Transverse colon (tissue), 4 donors: ENCODE data around the gene PGAP2. TPM values are rescaled to one million over a fixed set of nuclear protein-coding genes. Genes with fewer than 3 reads are reported as not detected.
A peak's percentile ranks its signal among the peaks of the same experiment; 100 is the strongest.

Experiments used
- DNase-seq: peaks from one replicate; pipeline ENCODE4 v3.0.0-alpha.2; 2019
- H3K27ac ChIP-seq, 4 donors: fragments of 200-600 bp; sonication (generic); 2 replicates each; pipeline ENCODE4 v1.5.1; 2016 to 2018; ENCODE audit warnings: inconsistent platforms in 4 of 4
- H3K27me3 ChIP-seq: fragments of 200-600 bp; sonication (generic); 2 replicates; pipeline ENCODE4 v1.5.1; 2017; ENCODE audit warnings: inconsistent platforms
- H3K36me3 ChIP-seq, 4 donors: fragments of 200-600 bp; sonication (generic); 2 replicates each; pipeline ENCODE4 v1.5.1; 2017 to 2019; ENCODE audit warnings: inconsistent platforms in 4 of 4
- H3K4me1 ChIP-seq, 4 donors: fragments of 200-600 bp; sonication (generic); 2 replicates each; pipeline ENCODE4 v1.5.1; 2017 to 2020; ENCODE audit warnings: inconsistent platforms in 4 of 4
- H3K4me3 ChIP-seq, 4 donors: fragments of 200-600 bp; sonication (generic); 1 replicate in 1 of 4; 2 replicates in 3 of 4; pipeline versions ENCODE4 v1.5.1 to v1.6.1; 2017 to 2019; ENCODE audit warnings: inconsistent platforms in 4 of 4
- H3K9me3 ChIP-seq, 2 donors: fragments of 200-600 bp; sonication (generic); 2 replicates each; pipeline ENCODE4 v1.5.1; 2017 to 2019; ENCODE audit warnings: inconsistent platforms in 2 of 2
- CTCF ChIP-seq, 5 experiments: fragments of 200-600 bp in 3 of 5; fragments of 450-650 bp in 2 of 5; sonication (generic) in 3 of 5; IDR thresholded peaks; 1 replicate in 2 of 5; 2 replicates in 3 of 5; pipeline ENCODE4 v1.5.1; 2016 to 2017; ENCODE audit warnings: antibody characterized with exemption in 5 of 5, inconsistent platforms in 3 of 5, mild to moderate bottlenecking in 2 of 5, moderate library complexity in 1 of 5
- EP300 ChIP-seq: sonication (generic); formaldehyde crosslinking; IDR thresholded peaks from one replicate; pipeline ENCODE4 v1.6.1; 2017; ENCODE audit warnings: antibody characterized with exemption, low read depth
- POLR2A ChIP-seq: fragments of 450-650 bp; IDR thresholded peaks from one replicate; pipeline ENCODE4 v1.6.1; 2016; ENCODE audit warnings: antibody characterized with exemption, mild to moderate bottlenecking, moderate library complexity
- POLR2AphosphoS5 ChIP-seq, 3 donors: sonication (generic); formaldehyde crosslinking; IDR thresholded peaks; one replicate each; pipeline ENCODE4 v1.6.1; 2016; ENCODE audit warnings: antibody characterized with exemption in 3 of 3
- WGBS, 2 donors: methylation state at CpG; one replicate each; pipeline ENCODE4 v1.1.5; 2018; ENCODE audit warnings: low coverage in 1 of 2; 5-methylcytosine and 5-hydroxymethylcytosine counted together
- in situ Hi-C, 4 donors: fragments of 200-750 bp; cut with MboI; loops; one replicate each; pipeline versions ENCODE4 v1.15.0 to v1.15.1; 2017; ENCODE audit warnings: low sequenced_read_pairs in 3 of 4, low pct_ligation_motif_present in 1 of 4, low pct_unique_long_range_greater_than_20kb in 1 of 4
- intact Hi-C: fragments of 100-400 bp; cut with DNase I; formaldehyde crosslinking; loops from one replicate; pipeline ENCODE4 v1.15.1; 2023; ENCODE audit warnings: low total_unique reads
- total RNA-seq, 4 donors: library from RNA; depleted of rRNA; stranded (reverse); fragments of >200 nt; gene quantifications; one replicate each; pipeline ENCODE4 v1.1.0, GENCODE V29; 2016

Gene PGAP2
- total RNA-seq, 4 donors from 2014 or later, result 8.2 to 41.1 (median 37.9) TPM

GRCh38 chr11:3865388-3866193 lies 57.2 kb downstream of the PGAP2 start:
- Histone ChIP-seq H3K36me3 (no peaks in the 10 kb centered on the region), H3K4me3 (no peak overlapping the region), H3K27ac (peak overlapping the region; percentile 39 to 56 (median 46)), H3K4me1 (peaks cover 28 to 62% (median 40%) of the 10 kb centered on the region in 4 donors), H3K27me3 (no peaks in the 10 kb centered on the region), H3K9me3 (no peaks in the 10 kb centered on the region)
- 11 to 28% methylated on average over 1 to 3 of the region's 3 CpGs for WGBS, 2 donors
- in situ Hi-C loops, result loop anchor here in 1 of 4 donors (25.0 kb wide), 1 partner anchor 97 kb away; no protein-coding TSS in a partner anchor
- intact Hi-C loops, result loop anchor here (1.0 kb wide), 1 partner anchor 48 kb away; no protein-coding TSS in a partner anchor
- DNase-seq, result no peak
- no peak for TF ChIP-seq POLR2AphosphoS5 (IDR thresholded peaks at IDR 0.05)
- TF ChIP-seq POLR2A, result no peak
- TF ChIP-seq CTCF (IDR thresholded peaks at IDR 0.05), result no peak
- no peak for TF ChIP-seq EP300

GRCh38 chr11:3866206-3866605 lies 57.8 kb downstream of the PGAP2 start:
- intact Hi-C loops (loop anchor here (1.0 kb wide), 1 partner anchor 47 kb away; no protein-coding TSS in a partner anchor), in situ Hi-C loops (loop anchor here in 1 of 4 donors (25.0 kb wide), 1 partner anchor 96 kb away; no protein-coding TSS in a partner anchor)

GRCh38 chr11:3866836-3867208 lies 58.5 kb downstream of the PGAP2 start:
- Histone ChIP-seq H3K36me3 (no peaks in the 10 kb centered on the region), H3K9me3 (no peaks in the 10 kb centered on the region), H3K4me1 (peaks cover 28 to 50% (median 33%) of the 10 kb centered on the region in 4 donors), H3K27me3 (no peaks in the 10 kb centered on the region), H3K27ac (peak overlapping the region in 2 of 4 donors; percentile 50 to 56), H3K4me3 (no peak overlapping the region)
- in situ Hi-C loops (loop anchor here in 1 of 4 donors (25.0 kb wide), 1 partner anchor 95 kb away; no protein-coding TSS in a partner anchor), intact Hi-C loops (loop anchor here (1.0 kb wide), 1 partner anchor 46 kb away; no protein-coding TSS in a partner anchor)
- DNase-seq, result no peak
- TF ChIP-seq POLR2AphosphoS5 (IDR thresholded peaks at IDR 0.05), result no peak
- TF ChIP-seq POLR2A, result no peak

More at GRCh38 chr11:3866206-3866605, 57.8 kb downstream of the PGAP2 start:
- no peak for DNase-seq
- Histone ChIP-seq H3K4me3 (no peak overlapping the region), H3K4me1 (peaks cover 28 to 56% (median 35%) of the 10 kb centered on the region in 4 donors), H3K9me3 (no peaks in the 10 kb centered on the region), H3K27me3 (no peaks in the 10 kb centered on the region), H3K36me3 (no peaks in the 10 kb centered on the region), H3K27ac (peak overlapping the region; percentile 39 to 56 (median 46))
- WGBS, 2 donors, result 44 to 72% methylated on average over 1 to 5 of the region's 5 CpGs
- TF ChIP-seq POLR2AphosphoS5 (IDR thresholded peaks at IDR 0.05) (no peak), CTCF (IDR thresholded peaks at IDR 0.05) (no peak), POLR2A (no peak), EP300 (no peak)

GRCh38 chr11:3867209-3868091 lies 59.1 kb downstream of the PGAP2 start:
- in situ Hi-C loops (loop anchor here in 1 of 4 donors (25.0 kb wide), 1 partner anchor 95 kb away; no protein-coding TSS in a partner anchor), intact Hi-C loops (no loop called here)
- TF ChIP-seq POLR2AphosphoS5 (IDR thresholded peaks at IDR 0.05) (no peak), EP300 (no peak), POLR2A (no peak), CTCF (IDR thresholded peaks at IDR 0.05) (no peak)
- WGBS, 2 donors, result 20 to 47% methylated on average over 1 to 6 of the region's 6 CpGs
- peak overlapping the region; percentile 22 to 51 (median 45) for H3K27ac ChIP-seq
- H3K36me3 ChIP-seq, result no peaks in the 10 kb centered on the region
- H3K4me3 ChIP-seq, result no peak overlapping the region
- H3K27me3 ChIP-seq, result no peaks in the 10 kb centered on the region
- H3K9me3 ChIP-seq, result no peaks in the 10 kb centered on the region
- peaks cover 28 to 48% (median 33%) of the 10 kb centered on the region in 4 donors for H3K4me1 ChIP-seq
- DNase-seq, result no peak
